Smooth muscle cell of the brain vasculature (primary cell): Measurements from ENCODE around the gene RNF157.
"Not testable (repeated sequence)": the region's sequence is repeated elsewhere in the genome, so short reads cannot be mapped to it uniquely, and the experiment has no call there.

Experiments used
- DNase-seq: peaks from one replicate; pipeline ENCODE4 v3.0.0-alpha.2; 2012; ENCODE audit warnings: low read depth, low spot score

The RNF157 gene

DNA sequence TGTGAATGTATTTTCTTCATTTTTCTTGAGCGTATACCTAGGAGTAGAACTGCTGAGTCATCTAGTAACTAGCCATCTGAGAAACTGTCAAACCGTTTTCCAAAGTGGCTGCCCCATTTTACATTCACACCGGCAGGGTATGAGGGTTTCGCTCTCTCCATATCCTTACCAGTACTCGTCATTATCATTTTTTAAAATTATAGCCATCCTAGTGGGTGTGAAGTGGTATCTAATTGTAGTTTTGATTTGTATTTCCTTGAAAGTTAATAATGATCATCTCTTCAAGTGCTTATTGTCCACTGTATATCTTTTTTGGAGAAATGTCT lies 6.0 kb downstream of the RNF157 start:
- no peak for DNase-seq

DNA sequence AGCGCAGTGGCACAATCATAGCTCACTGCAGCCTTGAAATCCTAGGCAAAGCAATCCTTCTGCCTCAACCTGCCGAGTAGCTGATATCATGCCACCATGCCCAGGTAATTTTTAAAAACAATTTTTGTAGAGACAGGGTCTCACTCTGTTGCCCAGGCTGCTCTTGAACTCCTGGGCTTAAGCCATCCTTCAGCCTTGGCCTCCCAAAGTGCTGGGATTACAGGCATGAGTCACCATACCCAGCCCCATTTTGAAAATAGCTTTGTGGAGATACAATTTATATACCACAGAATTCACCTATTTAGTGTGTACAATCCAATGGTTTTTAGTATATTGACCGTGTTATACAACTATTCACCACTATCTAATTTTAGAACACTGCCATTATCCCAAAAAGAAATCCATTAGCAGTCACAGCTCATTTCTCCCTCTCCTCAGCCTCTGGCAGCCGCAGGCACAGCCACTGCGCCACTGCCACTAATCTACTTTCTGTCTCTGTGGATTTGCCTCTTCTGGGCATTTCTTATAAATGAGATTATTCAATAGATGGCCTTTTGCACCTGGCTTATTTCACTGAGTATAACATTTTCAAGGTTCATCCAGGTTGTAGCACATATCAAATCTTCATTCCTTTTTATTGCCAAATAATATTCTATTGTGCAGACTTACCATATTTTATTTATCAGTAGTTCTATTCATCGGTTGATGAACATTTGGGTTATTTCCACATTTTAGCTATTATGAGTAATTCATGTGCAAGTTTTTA lies 6.5 kb downstream of the RNF157 start:
- DNase-seq, result no peak

DNA sequence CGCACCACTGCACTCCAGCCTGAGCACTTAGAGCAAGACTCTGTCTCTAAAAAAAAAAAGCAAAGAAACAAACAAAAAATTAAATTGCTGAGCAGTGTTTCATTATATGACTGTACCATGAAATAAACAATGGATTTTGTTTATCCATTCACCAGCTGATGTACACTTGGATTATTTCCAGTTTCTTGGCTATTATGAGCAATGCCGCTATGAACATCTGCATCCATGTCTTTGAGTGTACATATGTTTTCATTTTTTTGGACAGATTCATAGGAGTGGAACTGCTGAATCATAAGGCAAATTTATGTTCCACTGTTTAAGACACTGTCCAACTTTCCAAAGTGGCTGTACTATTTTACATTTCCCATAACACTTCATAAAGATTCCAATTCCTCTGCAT lies 8.0 kb downstream of the RNF157 start:
- DNase-seq, result no peak

GRCh38 chr17:76226749-76227148 lies 13.5 kb downstream of the RNF157 start:
- not testable (repeated sequence) for DNase-seq

DNA sequence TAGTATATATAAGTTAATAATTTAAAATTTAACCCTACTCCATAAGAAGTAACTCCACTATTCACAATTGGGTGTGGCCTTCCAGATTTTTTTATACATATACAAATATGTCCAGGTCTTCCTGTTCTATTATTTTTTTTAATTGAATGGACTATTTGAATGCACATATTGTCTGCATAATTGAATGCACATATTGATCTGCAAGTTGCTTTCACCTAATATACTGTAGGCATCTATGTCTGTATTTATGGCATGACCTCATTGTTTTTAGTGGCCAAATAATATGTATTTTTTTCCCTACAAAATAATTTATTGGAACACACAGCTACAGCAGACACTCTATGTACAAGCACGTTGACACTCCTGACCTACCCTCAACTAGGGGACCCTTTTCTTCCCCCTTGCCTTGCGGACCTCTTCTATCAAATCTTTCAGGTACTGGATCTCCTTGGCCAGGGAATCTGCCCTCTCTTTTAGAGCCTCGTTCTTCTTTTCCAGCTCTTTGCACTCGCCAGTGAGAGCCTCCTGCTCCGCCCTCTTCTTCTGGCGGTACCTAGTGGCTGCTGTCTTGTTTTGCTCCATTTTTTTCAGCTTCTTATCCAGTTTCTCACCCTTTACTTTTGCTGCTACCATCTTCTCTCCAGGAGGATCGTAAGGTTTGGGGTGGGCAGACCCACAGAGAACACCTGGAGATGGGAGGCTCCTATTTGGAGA lies 14.8 kb downstream of the RNF157 start:
- not testable (repeated sequence) for DNase-seq

GRCh38 chr17:76223802-76224201 lies 16.5 kb downstream of the RNF157 start:
- DNase-seq, result no peak

DNA sequence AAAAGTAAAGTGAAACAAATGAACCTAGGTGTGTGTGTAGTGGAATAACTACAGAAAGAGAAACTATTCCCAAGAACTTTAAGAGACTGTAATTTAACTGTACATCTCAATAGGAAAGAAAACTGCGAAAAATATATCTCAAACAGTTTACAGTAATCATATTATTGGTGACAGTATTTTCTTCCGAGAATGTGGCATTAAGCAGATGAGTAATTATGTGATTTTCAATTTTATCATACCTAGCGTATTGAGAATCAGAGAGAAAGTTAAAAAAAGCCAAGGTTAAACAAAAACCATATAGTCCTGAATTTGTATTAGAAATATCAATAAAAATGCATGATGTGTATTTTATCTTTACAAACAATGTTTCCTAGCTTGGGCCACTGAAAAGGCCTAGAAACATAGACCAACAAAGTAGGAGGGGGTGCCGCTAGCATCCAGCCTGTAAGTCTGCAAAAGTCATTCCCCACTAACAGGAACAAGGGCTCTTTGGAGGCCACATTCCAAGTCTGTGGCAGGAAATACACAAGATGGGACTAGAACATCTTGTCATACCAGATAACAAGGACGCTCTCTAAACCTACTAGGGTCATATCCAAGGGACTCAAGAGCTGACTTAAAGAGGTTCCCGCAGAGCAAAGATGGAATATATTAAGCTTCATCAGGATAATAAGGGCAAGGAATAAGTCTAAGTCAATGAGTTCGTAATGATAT lies 20.5 kb downstream of the RNF157 start:
- no peak for DNase-seq

DNA sequence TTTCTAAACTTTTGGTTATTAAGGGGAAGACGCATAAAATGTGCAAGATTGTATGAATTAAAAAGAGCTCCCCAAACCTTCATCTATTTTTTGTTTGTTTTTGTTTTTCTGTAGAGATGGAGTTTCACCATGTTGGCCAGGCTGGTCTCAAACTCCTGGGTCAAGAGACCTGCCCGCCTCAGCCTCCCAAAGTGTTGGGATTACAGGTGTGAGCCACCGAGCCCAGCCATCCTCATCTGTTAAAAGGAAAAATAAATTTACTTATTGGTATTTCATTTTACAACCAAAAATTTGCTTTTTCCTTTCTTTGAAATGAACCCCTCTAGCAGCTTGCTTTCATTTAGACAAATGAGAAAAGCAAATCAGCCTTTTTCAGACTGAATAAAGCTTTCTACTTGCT lies 23.2 kb downstream of the RNF157 start:
- DNase-seq, result no peak

GRCh38 chr17:76213491-76213890 lies 26.8 kb downstream of the RNF157 start:
- no peak for DNase-seq

DNA sequence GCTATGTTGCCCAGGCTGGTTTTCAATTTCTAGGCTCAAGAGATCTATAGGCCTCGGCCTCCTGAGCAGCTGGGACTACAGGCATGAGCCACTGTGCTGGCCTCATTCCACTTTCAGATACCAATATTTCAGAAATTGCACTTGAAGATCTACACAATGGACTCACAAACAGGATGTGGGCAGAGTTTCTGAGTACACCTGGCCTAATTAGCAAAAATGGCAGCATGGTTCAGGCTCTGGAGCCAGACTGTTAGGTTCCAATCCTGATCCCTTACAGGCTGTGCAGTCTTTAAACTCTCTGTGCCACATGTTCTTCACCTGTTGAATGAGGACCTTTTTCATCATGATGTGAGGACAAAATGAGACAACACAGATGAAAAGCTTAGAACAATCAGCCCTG lies 32.2 kb downstream of the RNF157 start:
- DNase-seq, result no peak

GRCh38 chr17:76207275-76208059 lies 32.8 kb downstream of the RNF157 start:
- DNase-seq, result no peak

GRCh38 chr17:76205542-76206144 lies 34.6 kb downstream of the RNF157 start:
- not testable (repeated sequence) for DNase-seq

- DNase-seq, result peak; percentile 36
Measured at GRCh38 chr17:76204277-76204676, 36.0 kb downstream of the RNF157 start.

- no peak for DNase-seq
Measured at GRCh38 chr17:76200354-76200753, 39.9 kb downstream of the RNF157 start.

DNA sequence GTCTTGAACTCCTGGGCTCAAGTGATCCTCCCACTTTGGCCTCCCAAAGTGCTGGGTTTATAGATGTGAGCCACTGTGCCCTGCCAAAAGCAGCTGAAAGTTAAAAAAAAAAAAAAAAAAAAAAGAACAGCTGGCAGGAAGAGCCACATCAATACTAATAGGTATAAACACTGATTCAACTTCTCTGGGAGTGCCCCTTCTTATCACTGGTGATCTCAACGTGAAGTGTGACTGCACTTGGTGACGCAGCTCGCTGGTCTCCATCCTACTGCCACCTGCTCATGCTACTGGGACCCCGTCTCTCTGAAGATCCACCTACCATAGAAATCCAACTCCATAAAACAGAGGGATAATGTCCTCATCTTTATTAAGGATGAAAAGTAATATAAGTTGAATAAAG lies 40.8 kb downstream of the RNF157 start:
- no peak for DNase-seq

- no peak for DNase-seq
Measured at GRCh38 chr17:76198702-76199101, 41.6 kb downstream of the RNF157 start.

DNA sequence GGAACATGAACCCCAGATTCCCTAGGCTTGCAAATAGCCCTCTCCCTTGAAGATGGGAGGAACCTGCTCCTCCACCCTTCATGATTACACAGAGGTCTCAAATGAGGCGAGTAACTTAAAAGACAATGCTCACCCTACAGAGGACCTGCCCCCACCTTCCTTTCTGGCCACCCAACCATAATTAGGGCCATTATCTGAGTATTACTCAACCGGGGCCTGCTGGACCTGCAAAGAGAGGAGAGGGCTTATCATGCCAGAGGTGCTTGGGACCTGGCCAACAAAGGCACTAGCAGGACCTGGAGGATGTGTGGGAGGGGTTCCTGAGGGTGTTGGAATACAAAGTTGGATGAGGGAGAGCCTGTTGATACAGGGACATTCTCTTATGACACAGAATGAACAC lies 42.4 kb downstream of the RNF157 start:
- DNase-seq, result no peak

GRCh38 chr17:76196675-76197074 lies 43.6 kb downstream of the RNF157 start:
- DNase-seq, result no peak

DNA sequence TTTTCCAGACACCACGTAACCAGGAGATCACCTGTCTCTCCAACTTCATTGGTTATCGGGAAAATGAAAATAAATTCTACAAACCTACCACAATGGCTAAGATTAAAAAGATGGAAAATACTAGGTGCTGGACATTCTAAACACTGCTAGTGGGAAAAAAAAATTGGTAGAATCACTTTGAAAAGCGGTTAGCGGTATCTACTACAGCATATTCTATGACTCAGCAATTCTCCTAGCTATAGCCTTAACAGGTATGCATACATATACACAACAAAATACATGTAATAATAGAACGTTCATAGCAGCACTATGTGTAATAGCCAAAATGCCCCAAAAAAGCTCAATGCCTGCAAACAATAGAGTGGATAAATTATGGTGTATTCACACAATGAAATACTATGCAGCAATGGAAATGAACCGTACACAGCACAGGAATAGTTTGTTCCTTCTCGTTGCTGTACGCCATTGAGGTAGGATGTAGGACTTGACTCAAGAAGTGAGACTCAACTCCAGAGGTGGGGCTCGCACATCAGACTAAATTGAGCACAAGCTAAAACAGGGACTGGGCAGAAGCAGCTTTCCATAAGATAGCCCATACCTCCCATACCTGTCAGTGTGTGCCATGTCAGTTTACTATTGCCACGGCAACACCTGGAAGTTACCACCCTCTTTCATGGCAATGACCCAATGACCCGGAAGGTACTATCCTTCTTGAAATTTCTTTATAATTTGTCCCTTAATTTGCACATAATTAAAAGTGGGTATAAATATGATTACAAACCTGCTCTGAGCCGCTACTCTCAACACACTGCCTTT lies 44.8 kb downstream of the RNF157 start:
- DNase-seq, result no peak

- no peak for DNase-seq
Measured at GRCh38 chr17:76193591-76193990, 46.7 kb downstream of the RNF157 start.

GRCh38 chr17:76191896-76192295 lies 48.4 kb downstream of the RNF157 start:
- DNase-seq, result no peak
